CD4-positive, alpha-beta T cell treated with Interleukin-1 beta for 1 hour (primary cell): ENCODE results near the gene TBC1D32.
"Not testable (repeated sequence)": the region's sequence is repeated elsewhere in the genome, so short reads cannot be mapped to it uniquely, and the experiment has no call there.

Experiments used
- DNase-seq, 2 donors: peaks; one replicate each; pipeline ENCODE4 v3.0.0-alpha.2; 2020 to 2022

Gene TBC1D32, protein sequence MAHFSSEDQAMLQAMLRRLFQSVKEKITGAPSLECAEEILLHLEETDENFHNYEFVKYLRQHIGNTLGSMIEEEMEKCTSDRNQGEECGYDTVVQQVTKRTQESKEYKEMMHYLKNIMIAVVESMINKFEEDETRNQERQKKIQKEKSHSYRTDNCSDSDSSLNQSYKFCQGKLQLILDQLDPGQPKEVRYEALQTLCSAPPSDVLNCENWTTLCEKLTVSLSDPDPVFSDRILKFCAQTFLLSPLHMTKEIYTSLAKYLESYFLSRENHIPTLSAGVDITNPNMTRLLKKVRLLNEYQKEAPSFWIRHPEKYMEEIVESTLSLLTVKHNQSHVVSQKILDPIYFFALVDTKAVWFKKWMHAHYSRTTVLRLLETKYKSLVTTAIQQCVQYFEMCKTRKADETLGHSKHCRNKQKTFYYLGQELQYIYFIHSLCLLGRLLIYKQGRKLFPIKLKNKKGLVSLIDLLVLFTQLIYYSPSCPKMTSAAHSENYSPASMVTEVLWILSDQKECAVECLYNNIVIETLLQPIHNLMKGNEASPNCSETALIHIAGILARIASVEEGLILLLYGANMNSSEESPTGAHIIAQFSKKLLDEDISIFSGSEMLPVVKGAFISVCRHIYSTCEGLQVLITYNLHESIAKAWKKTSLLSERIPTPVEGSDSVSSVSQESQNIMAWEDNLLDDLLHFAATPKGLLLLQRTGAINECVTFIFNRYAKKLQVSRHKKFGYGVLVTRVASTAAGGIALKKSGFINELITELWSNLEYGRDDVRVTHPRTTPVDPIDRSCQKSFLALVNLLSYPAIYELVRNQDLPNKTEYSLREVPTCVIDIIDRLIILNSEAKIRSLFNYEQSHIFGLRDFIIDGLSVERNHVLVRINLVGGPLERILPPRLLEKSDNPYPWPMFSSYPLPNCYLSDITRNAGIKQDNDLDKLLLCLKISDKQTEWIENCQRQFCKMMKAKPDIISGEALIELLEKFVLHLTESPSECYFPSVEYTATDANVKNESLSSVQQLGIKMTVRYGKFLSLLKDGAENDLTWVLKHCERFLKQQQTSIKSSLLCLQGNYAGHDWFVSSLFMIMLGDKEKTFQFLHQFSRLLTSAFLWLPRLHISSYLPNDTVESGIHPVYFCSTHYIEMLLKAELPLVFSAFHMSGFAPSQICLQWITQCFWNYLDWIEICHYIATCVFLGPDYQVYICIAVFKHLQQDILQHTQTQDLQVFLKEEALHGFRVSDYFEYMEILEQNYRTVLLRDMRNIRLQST

GRCh38 chr6:121334299-121335086 is at the start of gene TBC1D32:
Gene TBC1D32 (minus strand): TSS chr6:121334480. CDS start chr6:121334430, 50 bp downstream.
- peak; percentile 88 to 89 for DNase-seq

DNA sequence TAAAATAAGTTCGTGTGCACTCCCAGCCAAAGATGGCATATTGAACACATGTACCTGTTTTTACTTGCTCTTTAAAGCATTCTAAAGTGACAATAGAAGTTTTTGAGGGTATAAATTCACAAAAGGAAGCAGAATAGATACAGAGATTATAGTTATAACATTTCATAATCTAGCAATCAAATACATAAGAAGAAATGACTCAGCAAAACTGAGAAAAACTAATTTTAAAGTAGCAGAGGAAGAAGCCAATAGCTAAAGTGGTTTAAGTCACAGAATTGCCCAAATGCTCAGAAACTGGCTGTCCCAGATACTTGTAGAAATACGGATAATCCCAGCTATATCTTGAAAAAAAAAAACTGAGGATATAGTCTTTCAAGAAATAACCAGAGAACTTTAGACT is 49.2 kb upstream of the TBC1D32 start:
- no peak for DNase-seq

DNA sequence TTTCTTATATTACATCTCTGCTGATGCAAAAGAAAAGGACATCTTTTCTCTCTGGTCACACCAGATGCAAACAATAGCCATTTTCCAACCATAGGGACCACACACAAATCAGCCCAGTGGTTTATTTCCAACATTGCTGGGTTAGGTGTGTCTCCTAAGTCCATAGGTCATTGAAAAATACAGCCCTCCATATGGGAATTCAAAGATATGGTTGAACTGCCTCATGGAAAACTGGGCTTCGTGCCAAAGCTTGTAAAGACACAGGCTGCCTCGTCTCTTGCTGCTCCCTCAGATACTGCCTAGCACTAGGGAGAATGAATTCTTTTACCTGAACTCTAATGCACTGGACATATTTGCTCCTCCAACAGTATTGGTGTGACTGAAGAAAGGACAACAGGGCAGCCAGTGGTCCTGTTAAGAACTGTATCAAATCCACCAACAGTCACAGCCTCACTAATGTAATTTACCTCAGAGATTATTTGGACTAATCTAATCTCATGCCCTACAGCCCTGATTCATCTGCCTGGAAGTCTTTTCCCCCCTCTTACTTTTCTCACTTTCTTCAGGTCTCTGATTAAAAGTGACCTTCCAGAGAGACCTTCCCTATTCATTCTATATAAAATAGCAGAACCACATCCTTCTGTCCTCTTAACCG is 48.3 kb upstream of the TBC1D32 start:
- no peak for DNase-seq

DNA sequence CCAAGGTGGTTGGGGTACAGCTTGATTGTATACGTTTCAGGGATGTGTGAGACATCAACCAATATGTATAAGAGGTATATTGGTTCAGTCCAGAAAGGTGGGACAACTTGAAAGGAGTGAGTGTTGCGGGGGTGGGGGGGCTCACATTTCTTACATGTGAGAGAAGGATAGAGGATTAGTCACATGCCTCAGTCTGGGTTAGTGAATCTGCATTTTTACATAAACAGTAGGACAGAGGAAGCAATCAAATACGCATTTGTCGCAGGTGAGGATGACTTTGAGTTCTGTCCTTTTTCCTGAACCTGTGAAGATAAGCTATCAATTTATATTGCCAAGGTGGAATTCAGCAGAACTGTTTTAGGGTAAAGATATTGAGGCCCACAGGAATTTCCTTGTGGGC is 42.1 kb upstream of the TBC1D32 start:
- no peak for DNase-seq

GRCh38 chr6:121374219-121374618 is 39.9 kb upstream of the TBC1D32 start:
- DNase-seq: not testable (repeated sequence)

GRCh38 chr6:121365536-121366521 is 31.5 kb upstream of the TBC1D32 start:
- no peak for DNase-seq

DNA sequence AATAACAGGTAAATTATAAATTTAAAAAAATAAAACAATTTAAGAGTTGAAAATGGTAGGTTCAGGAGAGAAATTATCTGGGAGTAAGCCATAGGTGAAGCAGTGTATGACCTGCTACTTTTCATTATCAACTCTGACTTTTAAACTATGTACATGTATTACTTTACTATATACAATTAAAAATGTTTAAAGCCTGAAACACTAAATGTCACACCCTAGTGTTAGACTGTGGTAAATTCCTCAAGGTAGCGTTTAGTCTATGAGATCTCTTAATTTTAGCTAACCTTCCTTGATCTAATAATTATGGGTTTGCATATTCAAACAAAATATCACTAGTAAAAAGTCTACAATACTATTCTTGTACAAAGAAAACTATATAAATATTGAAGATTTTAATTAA is 22.3 kb upstream of the TBC1D32 start:
- no peak for DNase-seq

DNA sequence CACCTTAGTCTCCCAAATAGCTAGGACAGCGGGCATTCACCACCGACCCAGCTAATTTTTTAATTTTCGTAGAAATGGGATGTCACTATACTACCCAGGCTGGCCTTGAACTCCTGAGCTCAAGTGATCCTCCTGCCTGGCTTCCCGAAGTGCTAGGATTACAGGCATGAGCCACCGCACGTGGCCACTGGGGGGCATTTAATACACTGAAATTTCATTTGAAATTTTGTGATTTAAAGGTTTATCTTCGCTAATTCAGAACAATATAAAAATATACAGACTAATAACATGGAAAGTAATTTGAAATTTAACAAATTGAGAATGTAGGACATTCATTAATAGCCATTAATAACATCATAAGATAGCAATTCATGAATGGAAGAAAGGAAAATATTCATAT is 20.5 kb upstream of the TBC1D32 start:
- DNase-seq: no peak

GRCh38 chr6:121352941-121353340 is 18.7 kb upstream of the TBC1D32 start:
- no peak for DNase-seq

DNA sequence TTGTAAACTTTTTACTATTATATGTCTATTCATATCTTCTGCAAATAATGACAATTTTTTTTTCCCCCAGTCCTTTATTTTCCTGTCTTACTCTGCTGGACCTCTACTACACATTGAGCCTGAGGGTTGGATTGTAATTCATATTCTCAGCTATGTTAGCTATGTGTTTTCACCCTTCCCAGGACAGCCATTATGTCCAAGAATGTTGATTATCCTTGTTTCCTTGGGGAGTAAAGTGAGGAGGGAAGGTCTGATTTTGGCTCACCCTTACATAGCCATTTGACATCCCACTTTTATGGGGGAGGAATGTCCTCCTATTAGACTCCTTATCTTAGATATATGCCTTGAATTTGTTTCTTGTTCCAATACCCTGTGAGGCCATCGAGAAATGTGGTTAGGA is 17.6 kb upstream of the TBC1D32 start:
- no peak for DNase-seq

GRCh38 chr6:121349596-121349995 is 15.3 kb upstream of the TBC1D32 start:
- no peak for DNase-seq

DNA sequence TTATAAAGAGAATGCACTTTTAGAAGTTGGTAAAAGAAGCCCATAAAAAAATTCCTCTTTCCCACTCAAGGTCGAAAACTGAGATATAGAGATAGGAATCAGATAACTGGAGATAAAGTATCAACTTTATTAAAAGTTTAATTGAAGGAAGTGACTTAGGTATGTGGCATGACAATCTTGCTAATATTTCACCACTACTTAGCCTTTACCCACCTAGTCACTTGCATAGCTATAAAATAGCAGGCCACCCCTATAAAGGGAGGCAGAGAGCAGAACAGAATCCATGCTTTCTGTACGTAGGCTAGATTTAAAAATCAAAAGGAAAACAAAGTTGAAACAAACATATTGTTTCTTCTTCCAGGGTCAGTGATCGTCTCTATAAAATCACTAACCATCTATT is 13.2 kb upstream of the TBC1D32 start:
- no peak for DNase-seq

DNA sequence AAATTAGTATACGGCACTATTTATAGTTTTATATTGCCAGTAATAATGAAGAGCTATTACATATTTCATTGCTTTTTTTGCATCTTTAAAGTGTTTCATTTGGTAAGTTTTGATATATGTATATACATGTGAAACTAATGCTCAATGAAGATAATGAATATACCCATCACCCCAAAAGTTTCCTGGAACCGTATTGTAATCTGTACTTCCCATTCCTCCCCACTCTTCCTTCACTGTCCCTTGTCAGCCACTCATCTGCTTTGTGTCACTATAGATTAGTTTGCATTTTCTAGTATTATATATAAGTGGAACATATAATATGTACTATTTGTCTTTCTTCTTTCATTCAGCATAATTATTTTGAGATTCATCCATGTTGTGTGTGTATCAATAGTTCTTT is 10.3 kb upstream of the TBC1D32 start:
- no peak for DNase-seq

- no peak for DNase-seq
Measured at GRCh38 chr6:121339639-121340226, 5.5 kb upstream of the TBC1D32 start.

GRCh38 chr6:121338956-121339355 is 4.7 kb upstream of the TBC1D32 start:
- DNase-seq: no peak

DNA sequence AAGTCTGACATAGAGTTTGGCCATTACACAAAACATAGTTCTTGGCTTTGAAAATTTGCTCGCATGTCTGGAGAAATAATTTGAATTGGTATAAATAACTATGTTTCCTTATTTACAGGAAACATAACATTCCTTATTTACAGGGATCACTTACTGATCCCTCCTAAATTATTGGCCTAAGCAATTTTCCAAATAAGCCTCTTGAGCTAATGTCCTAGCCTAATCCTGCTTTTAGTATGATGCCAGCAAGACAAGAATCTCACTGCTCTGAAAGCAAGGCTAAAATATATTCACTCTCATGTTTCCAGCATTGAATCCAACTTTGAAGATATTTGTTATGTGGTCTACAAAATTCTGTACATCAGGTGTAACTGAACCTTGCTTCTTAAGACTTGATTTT is 4.1 kb upstream of the TBC1D32 start:
- no peak for DNase-seq

GRCh38 chr6:121335087-121336008 is 1.1 kb upstream of the TBC1D32 start:
- no peak for DNase-seq

DNA sequence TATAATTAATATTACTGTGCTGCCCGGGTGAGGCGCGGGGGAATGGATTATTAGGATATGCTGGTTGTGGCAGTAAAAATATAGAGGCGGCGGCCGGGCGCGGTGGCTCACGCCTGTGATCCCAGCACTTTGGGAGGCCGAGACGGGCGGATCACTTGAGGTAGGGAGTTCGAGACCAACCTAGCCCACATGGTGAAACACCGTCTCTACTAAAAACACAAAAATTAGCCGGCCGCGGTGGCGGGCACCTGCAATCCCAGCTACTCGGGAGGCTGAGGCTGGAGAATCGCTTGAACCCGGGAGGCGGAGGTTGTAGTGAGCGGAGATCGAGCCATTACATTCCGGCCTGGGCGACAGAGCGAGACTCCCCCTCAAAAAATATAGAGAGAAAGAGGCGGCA is 586 bp downstream of the TBC1D32 start:
- not testable (repeated sequence) for DNase-seq

DNA sequence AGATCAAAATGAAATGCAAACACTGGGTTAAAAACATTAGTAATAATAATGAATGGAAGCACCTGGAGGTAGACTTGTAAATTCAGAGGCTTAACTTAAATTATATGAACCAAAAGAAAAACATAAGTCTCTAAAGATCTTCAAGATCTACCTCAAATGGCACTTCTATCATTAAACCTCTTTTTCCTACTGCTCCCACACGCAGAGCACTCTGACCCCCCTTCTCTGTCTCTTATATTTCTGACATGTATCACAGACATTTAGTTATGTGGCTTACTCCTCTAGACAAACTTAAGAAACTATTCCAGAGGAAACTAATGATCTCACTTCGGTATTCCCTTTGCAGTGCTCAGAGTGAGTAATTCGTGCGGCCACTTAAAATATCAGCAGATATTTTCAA is 1.1 kb downstream of the TBC1D32 start:
- DNase-seq: no peak
